Naive thymus-derived CD8-positive, alpha-beta T cell (primary cell): ENCODE results near the gene KCNQ1OT1. TPM values are rescaled to one million over a fixed set of nuclear protein-coding genes. Genes with fewer than 3 reads are reported as not detected.

Experiments
- ATAC-seq, 2 donors: fragments of 150-1000 bp; cut with Tn5 transposase in 1 of 2; sonication (Bioruptor Pico), chemical (Tn5 transposase) in 1 of 2; 1 replicate in 1 of 2; 2 replicates in 1 of 2; pipeline ENCODE4 v1.10.0; 2021; ENCODE audit warnings: mild to moderate bottlenecking in 2 of 2, moderate library complexity in 2 of 2
- POLR2A ChIA-PET: fragments of 350-600 bp; sonication (Branson Sonifier 250); formaldehyde crosslinking; loops from one replicate; lab custom pipeline; 2021; ENCODE audit warnings: antibody characterized with exemption; lab: Charles Lee
- DNase-seq, 10 donors: peaks; one replicate each; pipeline versions ENCODE4 v3.0.0 to v3.0.0-alpha.2; 2020 to 2022
- H3K27ac Mint-ChIP-seq, 10 donors: one replicate each; pipeline ENCODE4 v1.8.0; 2020 to 2022; ENCODE audit warnings: mild to moderate bottlenecking in 10 of 10, mixed read lengths in 10 of 10, moderate library complexity in 4 of 10, inconsistent platforms in 1 of 10
- H3K27me3 Mint-ChIP-seq, 5 donors: one replicate each; pipeline ENCODE4 v1.8.0; 2021 to 2022; ENCODE audit warnings: mixed read lengths in 5 of 5
- H3K36me3 Mint-ChIP-seq, 3 donors: one replicate each; pipeline ENCODE4 v1.8.0; 2020 to 2022; ENCODE audit warnings: mixed read lengths in 3 of 3, mild to moderate bottlenecking in 2 of 3, inconsistent platforms in 1 of 3
- H3K4me1 Mint-ChIP-seq, 4 donors: one replicate each; pipeline ENCODE4 v1.8.0; 2021 to 2022; ENCODE audit warnings: mixed read lengths in 4 of 4
- H3K4me3 Mint-ChIP-seq, 10 donors: one replicate each; pipeline ENCODE4 v1.8.0; 2020 to 2022; ENCODE audit warnings: mild to moderate bottlenecking in 10 of 10, mixed read lengths in 10 of 10, moderate library complexity in 6 of 10, inconsistent platforms in 1 of 10
- H3K9me3 Mint-ChIP-seq, 9 donors: one replicate each; pipeline ENCODE4 v1.8.0; 2020 to 2022; ENCODE audit warnings: mixed read lengths in 9 of 9, mild to moderate bottlenecking in 3 of 9, inconsistent platforms in 1 of 9, moderate library complexity in 1 of 9
- polyA plus RNA-seq, 3 donors: library from polyadenylated mRNA; unstranded; fragments of 300-500 nt; fragmentation: Illumina TruSeq; gene quantifications; one replicate each; pipeline ENCODE4 v1.2.3, GENCODE V29; 2021
- total RNA-seq, 8 experiments: library from RNA in 2 of 8; stranded (reverse) in 2 of 8; gene quantifications; one replicate each; pipeline ENCODE4 v1.2.3 and lab custom pipeline; 2021 to 2026

KCNQ1OT1 gene
- total and polyA plus RNA-seq, 5 experiments from 2014 or later, result 0.03 to 0.22 (median 0.05) TPM

DNA sequence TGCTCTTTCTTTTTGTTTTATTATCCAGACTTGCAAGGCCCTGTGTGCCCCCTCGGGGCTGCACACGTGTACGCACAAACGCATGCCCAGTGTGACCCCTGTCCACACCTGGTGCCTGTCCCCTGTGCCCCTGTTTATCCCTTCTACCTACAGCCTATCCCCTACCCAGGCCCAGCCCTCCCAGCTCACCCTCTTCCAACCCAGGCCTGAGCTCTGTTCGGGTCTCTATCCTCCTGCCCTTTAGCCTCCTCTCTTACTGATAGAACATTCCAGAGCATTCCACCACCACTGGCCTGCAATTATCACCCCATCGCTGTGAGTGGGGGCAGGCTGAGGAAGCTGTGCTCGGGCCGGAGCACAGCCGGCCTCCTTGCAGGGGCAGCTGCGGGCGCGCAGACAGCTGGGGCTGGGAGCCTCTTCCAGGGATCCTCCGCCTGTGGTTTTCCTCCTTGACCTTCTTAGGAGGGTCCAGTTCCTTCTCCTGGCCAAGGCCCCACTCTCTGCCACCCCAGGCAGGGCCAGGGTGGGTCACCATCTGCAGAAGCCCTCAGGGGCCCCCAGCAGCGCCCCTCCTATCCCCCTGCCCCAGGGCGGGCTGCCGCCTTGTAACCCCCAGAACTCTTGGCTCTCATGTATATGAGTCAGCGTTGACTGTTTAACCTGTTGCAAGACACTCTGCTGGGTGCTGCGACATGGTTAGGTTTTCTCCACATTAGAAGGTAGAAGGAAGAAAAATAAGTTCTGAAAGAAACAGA lies 41.8 kb upstream of the KCNQ1OT1 start:
- H3K27me3 Mint-ChIP-seq, result no peaks in the 10 kb centered on the region
- POLR2A ChIA-PET, result no interaction called here
- H3K36me3 Mint-ChIP-seq, result peaks cover 0 to 7% (median 0%) of the 10 kb centered on the region in 3 donors
- H3K4me1 Mint-ChIP-seq, result peaks cover 0 to 5% (median 2%) of the 10 kb centered on the region in 4 donors
- no peak overlapping the region for H3K27ac Mint-ChIP-seq
- no peak for ATAC-seq
- H3K9me3 Mint-ChIP-seq, result no peaks in the 10 kb centered on the region
- DNase-seq, result peak in 1 of 10 donors; percentile 11
- H3K4me3 Mint-ChIP-seq, result no peak overlapping the region

DNA sequence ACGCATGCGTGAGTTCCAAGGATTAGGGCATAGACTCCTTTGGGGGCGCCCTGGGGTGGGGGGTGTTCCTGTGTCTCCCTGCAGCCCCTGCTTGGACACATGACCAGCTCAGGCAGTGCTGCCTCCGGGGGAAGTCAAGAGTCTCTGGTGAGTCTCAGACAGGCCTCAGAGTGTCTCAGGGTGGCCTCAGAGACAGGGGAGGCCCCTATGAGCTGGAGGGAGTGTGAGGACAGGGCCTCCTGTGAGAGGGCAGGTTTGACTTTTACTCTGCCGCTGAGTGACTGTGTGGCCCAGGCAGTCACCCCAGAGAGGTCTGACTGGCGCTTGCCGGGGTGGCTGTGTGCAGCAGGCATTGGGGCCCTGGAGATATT lies 41.2 kb upstream of the KCNQ1OT1 start:
- Mint-ChIP-seq H3K27me3 (no peaks in the 10 kb centered on the region), H3K4me3 (no peak overlapping the region), H3K4me1 (peaks cover 0 to 5% (median 2%) of the 10 kb centered on the region in 4 donors), H3K9me3 (no peaks in the 10 kb centered on the region), H3K36me3 (peaks cover 0 to 5% (median 0%) of the 10 kb centered on the region in 3 donors), H3K27ac (peak overlapping the region in 1 of 10 donors; percentile 43)
- no peak for DNase-seq
- ATAC-seq, result no peak
- POLR2A ChIA-PET, result no interaction called here

DNA sequence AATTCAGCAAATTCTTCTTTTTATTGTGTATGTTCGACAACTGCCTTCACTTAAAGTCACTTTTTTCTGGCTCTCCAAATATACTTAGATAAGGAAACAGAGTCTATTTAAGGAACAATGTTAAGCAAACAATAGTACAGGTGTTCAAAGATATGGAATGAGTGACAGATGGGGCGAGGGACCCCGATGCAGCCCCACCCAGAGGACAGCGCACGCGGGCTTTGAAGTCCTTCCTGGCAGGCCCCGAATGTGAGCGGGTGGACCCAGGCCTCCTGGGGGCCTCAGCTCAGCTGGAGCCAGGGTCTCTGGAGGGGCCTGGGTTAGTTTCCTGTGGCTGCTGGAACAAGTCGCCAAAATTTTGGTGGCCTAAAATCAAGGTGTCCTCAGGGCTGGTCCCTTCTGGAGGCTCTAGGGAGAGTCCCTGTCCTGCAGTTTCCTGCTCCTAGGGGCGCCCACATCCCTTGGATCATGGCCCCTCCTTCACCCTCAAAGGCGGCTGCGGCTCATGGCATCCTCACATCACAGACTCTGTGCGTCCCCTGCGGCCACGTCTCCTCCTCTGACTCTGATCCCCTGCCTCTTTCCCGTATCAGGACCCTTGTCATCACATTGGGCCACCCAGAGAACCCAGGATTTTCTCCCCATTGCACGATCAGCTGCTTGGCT lies 40.6 kb upstream of the KCNQ1OT1 start:
- Mint-ChIP-seq H3K36me3 (peaks cover 0 to 5% (median 0%) of the 10 kb centered on the region in 3 donors), H3K4me1 (peaks cover 0 to 5% (median 2%) of the 10 kb centered on the region in 4 donors), H3K9me3 (no peaks in the 10 kb centered on the region), H3K27me3 (no peaks in the 10 kb centered on the region), H3K4me3 (no peak overlapping the region), H3K27ac (peak overlapping the region in 1 of 10 donors; percentile 43)
- DNase-seq (no peak), ATAC-seq (no peak)
- POLR2A ChIA-PET, result no interaction called here

DNA sequence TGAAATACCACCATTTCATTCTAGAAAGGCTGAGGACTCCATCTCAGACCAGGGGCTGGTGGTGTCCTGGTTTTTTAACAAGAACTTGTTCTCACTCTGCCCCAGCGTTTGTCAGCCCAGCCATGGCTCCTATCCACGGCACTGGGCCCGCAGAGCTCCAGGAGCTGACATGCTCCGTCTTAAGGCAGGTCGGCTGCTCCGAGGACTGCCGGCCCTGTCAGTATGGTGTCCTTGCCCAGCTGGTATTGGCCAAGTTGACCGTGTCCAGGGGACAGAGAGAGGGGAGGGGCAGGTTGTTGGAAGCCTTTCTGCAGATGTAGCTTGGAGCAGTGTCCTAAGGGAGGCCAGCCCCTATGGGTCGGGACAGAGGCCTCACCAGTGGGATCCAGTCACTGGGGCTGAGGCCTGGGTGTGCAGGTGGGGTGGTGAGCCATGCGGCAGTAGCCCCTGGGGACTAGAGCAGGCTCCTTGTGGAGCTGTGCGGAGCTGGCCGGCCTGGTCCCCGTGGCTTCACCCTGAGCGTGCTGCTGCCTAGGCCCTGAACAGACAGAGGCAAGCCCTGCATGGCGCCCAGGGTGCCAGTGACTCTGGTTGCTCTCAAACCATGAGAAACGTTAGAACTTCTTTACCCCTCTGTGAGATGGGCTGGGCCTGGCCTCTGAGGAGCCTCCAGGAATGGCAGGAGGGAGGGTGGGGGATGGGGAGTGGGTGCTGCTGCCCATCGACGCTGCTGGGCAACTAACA lies 39.9 kb upstream of the KCNQ1OT1 start:
- DNase-seq, result no peak
- Mint-ChIP-seq H3K4me1 (peaks cover 0 to 5% (median 2%) of the 10 kb centered on the region in 4 donors), H3K27me3 (no peaks in the 10 kb centered on the region), H3K36me3 (peaks cover 0 to 5% (median 0%) of the 10 kb centered on the region in 3 donors), H3K4me3 (no peak overlapping the region), H3K27ac (no peak overlapping the region), H3K9me3 (no peaks in the 10 kb centered on the region)
- POLR2A ChIA-PET, result no interaction called here
- ATAC-seq, result no peak

DNA sequence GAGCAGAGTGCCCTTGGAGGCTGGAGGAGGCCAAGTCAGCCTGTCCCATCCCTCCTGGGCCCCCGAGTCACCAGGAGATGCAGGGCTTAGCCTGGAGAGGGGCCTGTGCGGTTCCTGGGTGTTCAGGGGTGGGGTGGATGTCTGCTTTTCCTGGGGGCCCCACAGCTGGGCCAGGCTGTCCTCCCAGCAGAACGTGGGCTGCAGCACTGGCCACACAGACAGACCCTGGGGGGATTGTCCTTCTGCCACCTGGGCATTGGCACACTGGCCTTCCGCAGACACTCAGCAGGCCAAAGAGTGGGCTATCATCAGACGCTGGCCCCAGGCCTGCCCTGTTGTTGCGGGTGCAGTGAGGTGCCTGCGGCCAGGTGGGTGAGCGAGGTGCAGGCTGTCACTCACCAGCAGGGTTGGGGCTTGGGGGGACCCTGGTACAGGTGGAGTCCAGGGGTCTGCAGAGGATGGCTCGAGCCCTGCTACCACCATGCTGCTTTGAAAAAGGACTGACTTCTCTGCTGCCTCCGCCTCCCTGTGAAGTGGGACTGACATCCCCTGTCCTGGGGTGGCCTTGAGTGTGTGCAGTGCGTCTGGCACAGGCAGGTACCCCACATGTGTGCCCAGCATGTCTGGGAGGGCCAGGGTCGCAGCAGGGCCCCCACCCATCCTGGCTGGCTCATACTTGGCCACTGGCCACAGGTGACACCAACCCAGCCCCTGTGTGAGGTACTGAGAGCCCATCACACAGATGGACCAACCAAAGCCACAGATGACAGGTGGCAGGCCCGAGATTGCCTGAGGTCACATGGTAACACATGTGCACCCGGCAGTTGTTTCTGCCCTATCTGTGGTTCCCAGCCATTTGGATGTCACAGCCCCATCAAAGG lies 39.0 kb upstream of the KCNQ1OT1 start:
- Mint-ChIP-seq H3K27ac (no peak overlapping the region), H3K27me3 (no peaks in the 10 kb centered on the region), H3K9me3 (no peaks in the 10 kb centered on the region), H3K4me3 (no peak overlapping the region), H3K36me3 (peaks cover 0 to 5% (median 0%) of the 10 kb centered on the region in 3 donors), H3K4me1 (peaks cover 0 to 11% (median 3%) of the 10 kb centered on the region in 4 donors)
- POLR2A ChIA-PET, result no interaction called here
- ATAC-seq (no peak), DNase-seq (no peak)

DNA sequence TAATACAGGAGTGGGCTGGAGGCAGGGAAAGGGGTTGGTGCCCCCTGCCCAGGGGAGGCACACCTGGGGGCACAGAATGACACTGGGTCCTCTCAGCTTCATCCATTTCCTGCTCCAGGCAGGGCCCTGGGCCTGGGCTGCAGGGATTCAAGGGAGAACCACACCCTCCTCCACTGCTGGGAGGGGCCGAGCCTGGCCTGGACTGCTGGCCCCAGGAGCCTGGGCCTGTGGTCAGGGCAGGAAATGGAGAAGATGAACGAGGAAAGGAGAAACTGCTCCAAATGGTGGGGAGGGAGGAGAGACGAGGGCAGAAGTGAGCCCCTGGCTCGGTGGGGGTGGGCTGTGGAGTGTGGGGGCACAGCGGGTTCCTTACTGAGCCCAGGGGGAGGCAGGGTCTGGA lies 38.1 kb upstream of the KCNQ1OT1 start:
- no peak overlapping the region for H3K4me3 Mint-ChIP-seq
- no peaks in the 10 kb centered on the region for H3K27me3 Mint-ChIP-seq
- no peaks in the 10 kb centered on the region for H3K9me3 Mint-ChIP-seq
- H3K27ac Mint-ChIP-seq, result peak overlapping the region in 1 of 10 donors; percentile 45
- POLR2A ChIA-PET, result no interaction called here
- DNase-seq, result no peak
- H3K36me3 Mint-ChIP-seq, result peaks cover 0 to 5% (median 0%) of the 10 kb centered on the region in 3 donors
- no peak for ATAC-seq
- H3K4me1 Mint-ChIP-seq, result peaks cover 0 to 13% (median 3%) of the 10 kb centered on the region in 4 donors

DNA sequence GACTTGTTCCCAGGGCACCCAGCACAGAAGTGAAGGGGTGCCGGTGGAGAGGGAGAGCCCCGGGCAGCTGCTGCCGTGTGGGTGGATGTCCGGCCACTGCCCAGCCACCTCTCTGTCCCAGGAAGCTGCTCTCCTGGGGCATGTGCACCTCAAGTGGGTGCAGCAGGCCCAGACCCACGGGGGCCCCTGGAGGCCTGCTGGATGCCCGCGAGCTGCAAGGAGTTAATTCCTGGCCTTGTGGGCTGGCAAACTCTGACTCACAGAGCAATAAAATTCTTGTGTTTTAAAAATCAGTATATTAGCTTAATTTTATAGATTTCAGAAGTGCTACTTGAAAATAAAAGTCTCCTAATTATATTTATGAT lies 37.4 kb upstream of the KCNQ1OT1 start:
- no peak for DNase-seq
- Mint-ChIP-seq H3K27me3 (no peaks in the 10 kb centered on the region), H3K36me3 (peaks cover 0 to 5% (median 0%) of the 10 kb centered on the region in 3 donors), H3K4me1 (peaks cover 0 to 13% (median 3%) of the 10 kb centered on the region in 4 donors), H3K4me3 (no peak overlapping the region), H3K27ac (peak overlapping the region in 1 of 10 donors; percentile 45), H3K9me3 (no peaks in the 10 kb centered on the region)
- ATAC-seq, result no peak
- POLR2A ChIA-PET, result no interaction called here

DNA sequence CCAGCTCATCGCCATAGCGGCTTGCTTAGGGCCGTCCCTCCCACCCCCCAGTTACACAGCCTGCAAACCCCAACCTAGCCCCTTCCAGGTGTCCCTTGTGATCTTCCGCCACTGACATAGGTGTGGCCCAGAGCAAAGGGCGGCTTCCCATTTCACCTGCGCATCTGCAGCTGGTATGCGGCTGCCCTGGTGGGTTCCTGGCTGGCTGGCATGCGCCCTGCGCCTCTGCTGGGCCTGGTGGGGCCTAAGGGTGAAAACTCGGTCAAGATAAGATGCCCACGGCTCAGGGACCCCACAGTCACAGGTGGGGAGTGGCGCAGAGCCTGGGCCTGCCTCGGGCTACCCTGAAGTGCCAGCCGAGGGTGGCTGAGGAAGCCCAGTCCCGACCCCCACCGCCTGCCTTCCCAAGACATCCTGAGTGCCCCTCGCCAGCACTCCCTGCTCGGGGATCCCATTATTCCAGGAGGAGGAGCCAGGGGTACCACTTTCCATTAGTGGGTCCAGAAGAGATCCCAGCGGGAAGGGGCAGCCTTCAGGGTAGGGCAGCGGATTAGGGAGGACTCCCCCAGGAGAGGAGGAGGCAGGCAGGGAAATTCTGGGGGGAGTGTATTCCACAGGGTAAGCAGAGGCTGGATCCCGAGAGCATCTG lies 36.9 kb upstream of the KCNQ1OT1 start:
- H3K36me3 Mint-ChIP-seq, result peaks cover 0 to 5% (median 0%) of the 10 kb centered on the region in 3 donors
- H3K27ac Mint-ChIP-seq, result no peak overlapping the region
- H3K27me3 Mint-ChIP-seq, result no peaks in the 10 kb centered on the region
- no peak overlapping the region for H3K4me3 Mint-ChIP-seq
- POLR2A ChIA-PET, result no interaction called here
- H3K9me3 Mint-ChIP-seq, result no peaks in the 10 kb centered on the region
- ATAC-seq, result no peak
- DNase-seq, result no peak
- peaks cover 0 to 13% (median 3%) of the 10 kb centered on the region in 4 donors for H3K4me1 Mint-ChIP-seq

DNA sequence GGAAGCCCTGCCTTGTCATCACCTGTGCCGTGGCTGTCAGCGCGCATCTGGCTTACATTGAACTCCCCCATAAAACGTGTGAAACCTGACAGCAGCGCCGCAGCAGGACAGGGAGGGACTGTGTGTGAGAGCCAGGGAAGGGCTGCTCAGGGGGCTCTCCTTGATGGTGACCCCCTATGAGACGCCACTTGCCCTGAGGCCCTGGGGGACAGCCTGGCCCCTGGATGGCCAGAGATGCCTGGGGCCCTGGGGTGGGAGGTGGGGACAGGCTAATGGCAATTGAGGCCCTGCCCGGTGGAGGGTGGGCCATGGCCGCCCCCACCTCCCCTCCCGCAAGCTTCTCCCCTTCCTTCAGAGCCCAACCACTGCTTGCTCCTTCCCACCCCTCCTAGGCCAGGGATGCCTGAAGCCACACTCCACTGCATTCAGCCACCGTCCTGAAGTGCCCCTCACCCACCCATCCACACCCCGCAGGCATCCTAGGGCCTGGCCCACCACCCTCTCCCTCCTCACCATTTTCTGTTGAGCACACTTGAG lies 35.3 kb upstream of the KCNQ1OT1 start:
- ATAC-seq (no peak), DNase-seq (no peak)
- no peaks in the 10 kb centered on the region for H3K9me3 Mint-ChIP-seq
- POLR2A ChIA-PET, result no interaction called here
- H3K4me3 Mint-ChIP-seq, result no peak overlapping the region
- H3K27me3 Mint-ChIP-seq, result no peaks in the 10 kb centered on the region
- peak overlapping the region in 1 of 10 donors; percentile 81 for H3K27ac Mint-ChIP-seq
- peaks cover 0 to 13% (median 2%) of the 10 kb centered on the region in 4 donors for H3K4me1 Mint-ChIP-seq
- peaks cover 0 to 3% (median 0%) of the 10 kb centered on the region in 3 donors for H3K36me3 Mint-ChIP-seq

DNA sequence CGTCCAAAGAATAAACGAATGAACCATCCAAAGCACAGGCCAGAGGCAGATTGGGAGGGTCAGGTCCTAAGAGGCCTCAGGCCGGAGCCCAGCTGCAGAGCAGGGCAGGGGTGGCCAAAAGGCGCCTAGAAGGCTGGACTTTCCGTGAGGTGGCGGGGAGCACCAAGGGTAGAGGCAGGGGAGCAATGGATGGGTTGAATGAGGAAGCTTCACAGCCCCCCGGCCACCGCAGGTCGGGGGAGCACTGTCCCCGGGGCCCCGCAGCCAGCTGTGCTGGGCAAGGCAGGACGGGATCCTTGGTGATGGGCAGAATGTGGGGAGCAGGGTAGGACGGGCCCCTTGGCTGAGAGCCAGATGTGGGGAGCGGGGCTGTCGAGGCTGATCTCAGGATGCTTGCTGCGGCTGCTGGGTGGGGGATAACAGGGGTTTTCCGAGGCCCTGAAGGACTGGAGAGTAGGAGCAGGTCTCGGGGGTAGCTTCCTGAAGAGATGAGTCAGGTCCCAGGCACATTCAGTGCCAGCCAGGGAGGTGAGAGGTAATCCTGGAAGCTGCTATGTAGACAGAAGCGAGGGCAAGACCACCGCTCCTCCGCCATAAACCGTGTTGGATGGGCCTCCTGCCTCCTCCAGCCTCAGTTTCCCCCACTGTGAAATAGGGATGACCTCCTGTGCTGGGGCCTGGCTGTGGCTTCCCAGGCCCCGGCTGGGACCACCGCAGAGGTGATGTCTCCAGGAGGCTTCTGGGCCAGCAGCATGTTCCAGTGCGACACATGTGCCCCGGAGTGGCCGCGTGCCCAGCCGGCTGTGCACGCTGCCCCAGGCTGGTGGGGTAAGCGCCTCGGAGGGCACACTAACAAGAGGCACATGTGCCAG lies 34.6 kb upstream of the KCNQ1OT1 start:
- DNase-seq, result no peak
- no peaks in the 10 kb centered on the region for H3K27me3 Mint-ChIP-seq
- peaks cover 0 to 13% (median 2%) of the 10 kb centered on the region in 4 donors for H3K4me1 Mint-ChIP-seq
- peak overlapping the region in 1 of 10 donors; percentile 81 for H3K27ac Mint-ChIP-seq
- POLR2A ChIA-PET, result no interaction called here
- H3K4me3 Mint-ChIP-seq, result no peak overlapping the region
- H3K36me3 Mint-ChIP-seq, result peaks cover 0 to 3% (median 0%) of the 10 kb centered on the region in 3 donors
- H3K9me3 Mint-ChIP-seq, result no peaks in the 10 kb centered on the region
- no peak for ATAC-seq
